ENCODE data around the gene ANKRD49. TPM values are rescaled to one million over a fixed set of nuclear protein-coding genes. Genes with fewer than 3 reads are reported as not detected.

The ANKRD49 gene
- total RNA-seq = 10 to 100 TPM; 19.8 to 20.9 TPM

- Mint-ChIP-seq H3K4me1 (peaks cover 17% of the 10 kb centered on the region), H3K27me3 (no peaks in the 10 kb centered on the region), H3K36me3 (peaks cover 12% of the 10 kb centered on the region), H3K9me3 (no peaks in the 10 kb centered on the region), H3K27ac (peak within 1 kb of the TSS; percentile 93), H3K4me3 (peak within 1 kb of the TSS; percentile 91)
- peak; percentile 97 for DNase-seq
These were observed at the start of gene ANKRD49, which contains the start of gene MRE11 for GRCh38 chr11:94493281-94494125. TSS of gene ANKRD49 (plus strand) at chr11:94493984. CDS start at chr11:94496694, 2,710 bp downstream. TSS of gene MRE11 (minus strand) at chr11:94493844. CDS start at chr11:94492801, 1,043 bp downstream.

- H3K4me1 Mint-ChIP-seq = no peaks in the 10 kb centered on the region
- peaks cover 33% of the 10 kb centered on the region for H3K36me3 Mint-ChIP-seq
- no peaks in the 10 kb centered on the region for H3K9me3 Mint-ChIP-seq
These were observed 48.1 kb upstream of the ANKRD49 start for GRCh38 chr11:94445641-94446040.

GRCh38 chr11:94447149-94447548, 46.6 kb upstream of the ANKRD49 start:
- H3K27ac Mint-ChIP-seq = no peak overlapping the region
- peaks cover 26% of the 10 kb centered on the region for H3K36me3 Mint-ChIP-seq

More at GRCh38 chr11:94445641-94446040, 48.1 kb upstream of the ANKRD49 start:
- H3K27me3 Mint-ChIP-seq = no peaks in the 10 kb centered on the region
- H3K27ac Mint-ChIP-seq = no peak overlapping the region
- no peak overlapping the region for H3K4me3 Mint-ChIP-seq
- DNase-seq = no peak

GRCh38 chr11:94449029-94449428, 44.8 kb upstream of the ANKRD49 start:
- DNase-seq = no peak
- Mint-ChIP-seq H3K27ac (no peak overlapping the region), H3K9me3 (no peaks in the 10 kb centered on the region), H3K4me1 (no peaks in the 10 kb centered on the region), H3K4me3 (no peak overlapping the region), H3K27me3 (no peaks in the 10 kb centered on the region), H3K36me3 (peaks cover 29% of the 10 kb centered on the region)

More at GRCh38 chr11:94447149-94447548, 46.6 kb upstream of the ANKRD49 start:
- H3K4me3 Mint-ChIP-seq = no peak overlapping the region
- no peaks in the 10 kb centered on the region for H3K27me3 Mint-ChIP-seq
- no peaks in the 10 kb centered on the region for H3K4me1 Mint-ChIP-seq
- no peak for DNase-seq
- no peaks in the 10 kb centered on the region for H3K9me3 Mint-ChIP-seq

- Mint-ChIP-seq H3K27ac (no peak overlapping the region), H3K4me3 (no peak overlapping the region), H3K9me3 (no peaks in the 10 kb centered on the region), H3K4me1 (no peaks in the 10 kb centered on the region), H3K36me3 (peaks cover 27% of the 10 kb centered on the region), H3K27me3 (no peaks in the 10 kb centered on the region)
- no peak for DNase-seq
These were observed 44.3 kb upstream of the ANKRD49 start for GRCh38 chr11:94449437-94449836.

GRCh38 chr11:94450048-94450447, 43.7 kb upstream of the ANKRD49 start:
- no peaks in the 10 kb centered on the region for H3K9me3 Mint-ChIP-seq
- no peak for DNase-seq
- H3K4me3 Mint-ChIP-seq = no peak overlapping the region
- peaks cover 28% of the 10 kb centered on the region for H3K36me3 Mint-ChIP-seq
- no peaks in the 10 kb centered on the region for H3K27me3 Mint-ChIP-seq
- H3K4me1 Mint-ChIP-seq = no peaks in the 10 kb centered on the region
- no peak overlapping the region for H3K27ac Mint-ChIP-seq

GRCh38 chr11:94452988-94453387, 40.8 kb upstream of the ANKRD49 start:
- no peaks in the 10 kb centered on the region for H3K9me3 Mint-ChIP-seq
- peaks cover 23% of the 10 kb centered on the region for H3K36me3 Mint-ChIP-seq
- no peak overlapping the region for H3K4me3 Mint-ChIP-seq
- H3K4me1 Mint-ChIP-seq = no peaks in the 10 kb centered on the region
- H3K27ac Mint-ChIP-seq = no peak overlapping the region
- no peaks in the 10 kb centered on the region for H3K27me3 Mint-ChIP-seq
- DNase-seq = no peak

GRCh38 chr11:94454301-94454700, 39.5 kb upstream of the ANKRD49 start:
- no peaks in the 10 kb centered on the region for H3K9me3 Mint-ChIP-seq
- DNase-seq = no peak
- peaks cover 23% of the 10 kb centered on the region for H3K36me3 Mint-ChIP-seq
- H3K4me3 Mint-ChIP-seq = no peak overlapping the region
- H3K27ac Mint-ChIP-seq = no peak overlapping the region
- no peaks in the 10 kb centered on the region for H3K27me3 Mint-ChIP-seq
- H3K4me1 Mint-ChIP-seq = no peaks in the 10 kb centered on the region

GRCh38 chr11:94455861-94456260, 37.9 kb upstream of the ANKRD49 start:
- H3K36me3 Mint-ChIP-seq = peaks cover 31% of the 10 kb centered on the region

GRCh38 chr11:94457118-94458029, 36.4 kb upstream of the ANKRD49 start:
- Mint-ChIP-seq H3K27ac (no peak overlapping the region), H3K4me3 (no peak overlapping the region), H3K4me1 (no peaks in the 10 kb centered on the region), H3K9me3 (no peaks in the 10 kb centered on the region), H3K27me3 (no peaks in the 10 kb centered on the region), H3K36me3 (peaks cover 43% of the 10 kb centered on the region)
- no peak for DNase-seq

More at GRCh38 chr11:94455861-94456260, 37.9 kb upstream of the ANKRD49 start:
- H3K27ac Mint-ChIP-seq = no peak overlapping the region
- no peak for DNase-seq
- H3K4me3 Mint-ChIP-seq = no peak overlapping the region
- no peaks in the 10 kb centered on the region for H3K9me3 Mint-ChIP-seq
- no peaks in the 10 kb centered on the region for H3K4me1 Mint-ChIP-seq
- no peaks in the 10 kb centered on the region for H3K27me3 Mint-ChIP-seq

GRCh38 chr11:94459576-94459975, 34.2 kb upstream of the ANKRD49 start:
- Mint-ChIP-seq H3K27me3 (no peaks in the 10 kb centered on the region), H3K9me3 (no peaks in the 10 kb centered on the region), H3K27ac (no peak overlapping the region), H3K36me3 (peaks cover 48% of the 10 kb centered on the region), H3K4me3 (no peak overlapping the region), H3K4me1 (peaks cover 2% of the 10 kb centered on the region)
- DNase-seq = no peak

- Mint-ChIP-seq H3K4me3 (no peak overlapping the region), H3K27ac (no peak overlapping the region), H3K9me3 (no peaks in the 10 kb centered on the region), H3K27me3 (no peaks in the 10 kb centered on the region), H3K36me3 (peaks cover 55% of the 10 kb centered on the region), H3K4me1 (peaks cover 10% of the 10 kb centered on the region)
- no peak for DNase-seq
These were observed 24.4 kb upstream of the ANKRD49 start for GRCh38 chr11:94469416-94469815.

GRCh38 chr11:94472916-94473799, 20.6 kb upstream of the ANKRD49 start:
- Mint-ChIP-seq H3K27ac (peak overlapping the region; percentile 3), H3K27me3 (no peaks in the 10 kb centered on the region), H3K4me3 (no peak overlapping the region), H3K4me1 (peaks cover 16% of the 10 kb centered on the region), H3K36me3 (peaks cover 43% of the 10 kb centered on the region), H3K9me3 (no peaks in the 10 kb centered on the region)
- no peak for DNase-seq

GRCh38 chr11:94477624-94478023, 16.2 kb upstream of the ANKRD49 start:
- Mint-ChIP-seq H3K27ac (no peak overlapping the region), H3K27me3 (no peaks in the 10 kb centered on the region), H3K36me3 (peaks cover 30% of the 10 kb centered on the region), H3K4me1 (peaks cover 16% of the 10 kb centered on the region), H3K4me3 (no peak overlapping the region), H3K9me3 (no peaks in the 10 kb centered on the region)
- DNase-seq = no peak
